ENCODE measurements around the gene HPD. TPM values are rescaled to one million over a fixed set of nuclear protein-coding genes. Genes with fewer than 3 reads are reported as not detected.

The HPD gene
- total RNA-seq, 1 donor from 2014 or later: not detected

GRCh38 chr12:121798787-121799155 is 59.9 kb downstream of the HPD start:
- H3K4me1 Mint-ChIP-seq (ENCODE audit: low read depth): peaks cover 57% of the 10 kb centered on the region

DNA sequence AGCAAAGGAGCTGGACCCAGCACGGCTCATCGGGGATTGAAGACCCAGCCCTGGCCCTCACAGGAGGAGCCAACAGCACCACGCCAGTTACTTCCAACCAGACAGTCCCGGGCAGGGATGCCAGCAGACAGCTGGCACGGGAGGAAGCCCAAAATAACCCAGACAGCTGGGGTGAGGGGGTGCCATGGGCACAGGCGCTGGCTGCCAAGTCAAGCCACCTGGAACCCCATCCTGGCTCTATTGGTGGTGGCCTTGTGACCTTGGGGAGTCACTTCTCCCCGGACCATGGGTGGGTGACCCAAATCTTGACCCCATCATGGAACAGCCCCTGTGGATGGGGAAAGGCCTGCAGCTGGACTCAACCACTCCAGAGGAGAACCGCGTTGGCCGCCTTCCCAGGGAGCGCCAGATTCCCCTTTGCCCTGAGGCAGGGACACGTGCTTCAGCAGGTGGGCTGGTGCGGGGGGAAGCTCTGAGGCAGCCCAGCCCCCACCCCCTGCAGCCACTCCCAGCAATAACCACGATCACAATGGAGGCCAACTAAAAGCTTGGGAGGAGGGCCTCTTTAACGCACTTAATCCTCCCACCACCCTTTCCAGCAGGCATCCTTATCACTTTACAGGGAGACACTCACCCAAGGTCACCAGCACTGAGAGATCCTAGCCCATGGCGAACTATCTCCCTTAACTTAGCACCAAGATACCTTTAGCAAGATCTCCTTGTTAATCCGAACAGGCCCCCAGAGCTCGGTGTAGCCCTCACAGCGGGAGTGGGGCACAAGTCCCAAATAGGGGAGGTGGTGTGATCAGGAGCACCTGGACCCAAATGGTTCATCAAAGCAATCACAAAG is 60.5 kb downstream of the HPD start:
- DNase-seq (ENCODE audit: low spot score): no peak
- Mint-ChIP-seq H3K36me3 (ENCODE audit: low read depth) (peaks cover 5% of the 10 kb centered on the region), H3K27me3 (ENCODE audit: low read depth) (no peaks in the 10 kb centered on the region), H3K27ac (ENCODE audit: unreplicated experiment) (peak overlapping the region; percentile 99), H3K4me3 (ENCODE audit: unreplicated experiment) (peak overlapping the region; percentile 79), H3K4me1 (ENCODE audit: low read depth) (peaks cover 57% of the 10 kb centered on the region), H3K9me3 (ENCODE audit: low read depth) (no peaks in the 10 kb centered on the region)
- TF ChIP-seq CTCF (IDR thresholded peaks at IDR 0.05): no peak

More at GRCh38 chr12:121798787-121799155, 59.9 kb downstream of the HPD start:
- Mint-ChIP-seq H3K4me3 (ENCODE audit: unreplicated experiment) (peak overlapping the region; percentile 79), H3K36me3 (ENCODE audit: low read depth) (peaks cover 5% of the 10 kb centered on the region), H3K27me3 (ENCODE audit: low read depth) (no peaks in the 10 kb centered on the region), H3K27ac (ENCODE audit: unreplicated experiment) (peak overlapping the region; percentile 99), H3K9me3 (ENCODE audit: low read depth) (no peaks in the 10 kb centered on the region)
- no peak for TF ChIP-seq CTCF (IDR thresholded peaks at IDR 0.05)
- no peak for DNase-seq (ENCODE audit: low spot score)

GRCh38 chr12:121796855-121797751 is 61.6 kb downstream of the HPD start:
- H3K27me3 Mint-ChIP-seq (ENCODE audit: low read depth): no peaks in the 10 kb centered on the region
- peak overlapping the region; percentile 79 for H3K4me3 Mint-ChIP-seq (ENCODE audit: unreplicated experiment)
- H3K27ac Mint-ChIP-seq (ENCODE audit: unreplicated experiment): peak overlapping the region; percentile 99
- peaks cover 5% of the 10 kb centered on the region for H3K36me3 Mint-ChIP-seq (ENCODE audit: low read depth)
- TF ChIP-seq CTCF (IDR thresholded peaks at IDR 0.05): peak; percentile 68
- no peak for DNase-seq (ENCODE audit: low spot score)
- H3K9me3 Mint-ChIP-seq (ENCODE audit: low read depth): no peaks in the 10 kb centered on the region
- H3K4me1 Mint-ChIP-seq (ENCODE audit: low read depth): peaks cover 62% of the 10 kb centered on the region

DNA sequence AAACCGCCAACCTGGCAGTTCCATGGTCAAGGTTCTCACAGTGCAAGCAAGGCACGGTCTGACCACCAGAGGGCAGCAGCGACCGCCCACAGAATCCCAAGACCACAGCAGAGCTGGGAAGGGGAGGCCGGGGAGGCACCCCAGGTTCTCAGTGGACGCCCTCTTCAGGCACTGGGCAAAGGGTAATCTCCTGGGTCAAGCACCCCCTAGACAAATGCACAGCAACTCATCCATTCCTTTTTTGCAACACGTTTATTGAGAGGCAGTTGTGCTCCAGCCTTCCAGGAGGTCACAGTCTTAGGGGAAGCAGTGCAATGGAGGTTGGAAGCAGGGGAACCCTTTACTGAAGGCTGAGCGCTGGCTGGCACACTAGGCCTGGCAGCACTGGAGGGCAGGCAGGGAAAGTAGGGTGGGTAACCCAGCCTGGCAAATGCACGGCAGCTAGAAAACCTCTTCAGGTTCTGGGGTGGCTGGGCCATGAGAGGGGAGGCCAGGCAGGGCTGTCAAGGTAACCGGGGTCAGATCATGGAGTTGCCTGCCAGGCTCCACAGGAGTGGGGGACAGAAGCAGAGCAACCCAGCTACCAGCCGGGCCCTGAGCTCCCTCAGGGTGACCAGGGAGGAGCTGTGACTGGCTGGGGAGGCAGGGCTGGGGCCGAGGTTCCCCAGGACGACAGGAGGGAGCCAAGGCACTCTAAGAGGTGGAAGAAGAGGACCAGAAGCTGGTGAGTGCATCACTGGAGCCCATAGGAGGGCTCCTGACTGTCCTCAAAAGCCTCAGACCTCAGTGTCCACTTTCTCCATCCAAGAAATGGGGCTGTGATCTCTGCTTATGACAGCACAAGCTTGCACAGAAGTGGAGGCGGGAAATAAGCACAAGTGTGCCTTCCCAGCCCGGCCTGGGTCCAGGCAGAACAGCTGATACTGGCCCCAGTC is 63.4 kb downstream of the HPD start:
- no peak for DNase-seq (ENCODE audit: low spot score)
- Mint-ChIP-seq H3K36me3 (ENCODE audit: low read depth) (peaks cover 1% of the 10 kb centered on the region), H3K27me3 (ENCODE audit: low read depth) (no peaks in the 10 kb centered on the region), H3K27ac (ENCODE audit: unreplicated experiment) (peak overlapping the region; percentile 99), H3K4me3 (ENCODE audit: unreplicated experiment) (peak overlapping the region; percentile 68), H3K9me3 (ENCODE audit: low read depth) (no peaks in the 10 kb centered on the region), H3K4me1 (ENCODE audit: low read depth) (peaks cover 59% of the 10 kb centered on the region)
- peak; percentile 85 for TF ChIP-seq CTCF (IDR thresholded peaks at IDR 0.05)
